Left kidney (tissue), 2 donors: ENCODE results near the gene RGS7. TPM values are rescaled to one million over a fixed set of nuclear protein-coding genes. Genes with fewer than 3 reads are reported as not detected.
"Not testable (repeated sequence)": the region's sequence is repeated elsewhere in the genome, so short reads cannot be mapped to it uniquely, and the experiment has no call there.

ENCODE experiments used
- DNase-seq: peaks from one replicate; pipeline ENCODE4 v3.0.0-alpha.2; 2013
- polyA plus RNA-seq: library from polyadenylated mRNA; unstranded; fragments of 120-200 nt; gene quantifications from one replicate; pipeline ENCODE4 v1.2.1, GENCODE V29; 2013; ENCODE audit not compliant: insufficient read length

RGS7 gene
- polyA plus RNA-seq, 1 donor: 6.7 TPM

- DNase-seq: no peak
These were observed 144.4 kb downstream of the RGS7 start for GRCh38 chr1:241212628-241213027.

- DNase-seq: no peak
These were observed 148.1 kb downstream of the RGS7 start for GRCh38 chr1:241208910-241209379.

GRCh38 chr1:241203817-241204216 lies 153.2 kb downstream of the RGS7 start:
- DNase-seq: no peak

GRCh38 chr1:241202401-241202800 lies 154.6 kb downstream of the RGS7 start:
- peak; percentile 27 for DNase-seq

- no peak for DNase-seq
These were observed 170.3 kb downstream of the RGS7 start for GRCh38 chr1:241186716-241187115.

- no peak for DNase-seq
These were observed 175.0 kb downstream of the RGS7 start for GRCh38 chr1:241181971-241182370.

- no peak for DNase-seq
These were observed 175.5 kb downstream of the RGS7 start for GRCh38 chr1:241181471-241181870.

- DNase-seq: no peak
These were observed 176.4 kb downstream of the RGS7 start for GRCh38 chr1:241180569-241180968.

- no peak for DNase-seq
These were observed 179.3 kb downstream of the RGS7 start for GRCh38 chr1:241177660-241178059.

GRCh38 chr1:241172486-241172885 lies 184.5 kb downstream of the RGS7 start:
- peak; percentile 29 for DNase-seq

GRCh38 chr1:241171991-241172390 lies 185.0 kb downstream of the RGS7 start:
- peak; percentile 18 for DNase-seq

GRCh38 chr1:241167121-241167630 lies 189.8 kb downstream of the RGS7 start:
- DNase-seq: no peak

GRCh38 chr1:241166625-241167024 lies 190.4 kb downstream of the RGS7 start:
- no peak for DNase-seq

- DNase-seq: not testable (repeated sequence)
These were observed 191.7 kb downstream of the RGS7 start for GRCh38 chr1:241165256-241165655.

GRCh38 chr1:241163363-241163762 lies 193.6 kb downstream of the RGS7 start:
- DNase-seq: no peak

GRCh38 chr1:241161188-241161689 lies 195.8 kb downstream of the RGS7 start:
- DNase-seq: no peak

GRCh38 chr1:241157435-241157834 lies 199.6 kb downstream of the RGS7 start:
- DNase-seq: no peak

GRCh38 chr1:241156231-241156965 lies 200.6 kb downstream of the RGS7 start:
- no peak for DNase-seq

GRCh38 chr1:241145881-241146280 lies 211.1 kb downstream of the RGS7 start:
- no peak for DNase-seq

GRCh38 chr1:241143765-241144442 lies 213.1 kb downstream of the RGS7 start:
- DNase-seq: no peak

- DNase-seq: no peak
These were observed 214.5 kb downstream of the RGS7 start for GRCh38 chr1:241142493-241142892.

GRCh38 chr1:241141646-241142045 lies 215.4 kb downstream of the RGS7 start:
- DNase-seq: not testable (repeated sequence)

GRCh38 chr1:241140670-241141069 lies 216.3 kb downstream of the RGS7 start:
- no peak for DNase-seq
